AML-193 (cell line): ENCODE data around the gene FTO.

Experiments
- DNase-seq, 2 experiments: peaks; one replicate each; lab custom pipeline; 2025; lab: John Stamatoyannopoulos, UW

Gene FTO

DNA sequence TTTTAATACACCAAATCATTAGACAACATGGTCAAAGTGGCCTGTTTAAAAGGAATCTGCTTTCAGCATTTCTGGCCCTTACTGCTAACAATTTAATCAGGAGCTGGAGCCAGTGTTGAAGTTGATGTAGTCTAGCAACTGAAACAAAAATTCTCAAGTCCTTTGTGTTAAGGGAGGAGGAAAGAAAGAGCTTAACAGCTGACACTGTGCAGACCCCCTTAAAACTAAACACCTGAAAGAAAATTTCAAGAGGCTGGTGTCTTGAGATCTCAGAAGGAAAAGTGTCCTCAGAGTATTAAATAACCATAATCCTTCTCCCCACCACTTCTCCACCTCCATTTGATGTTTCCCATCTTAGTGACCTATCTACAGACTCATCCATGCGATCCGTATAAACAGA, 232.1 kb downstream of the FTO start:
- DNase-seq: no peak

- no peak for DNase-seq
These were observed 232.6 kb downstream of the FTO start for GRCh38 chr16:53936529-53936928.

DNA sequence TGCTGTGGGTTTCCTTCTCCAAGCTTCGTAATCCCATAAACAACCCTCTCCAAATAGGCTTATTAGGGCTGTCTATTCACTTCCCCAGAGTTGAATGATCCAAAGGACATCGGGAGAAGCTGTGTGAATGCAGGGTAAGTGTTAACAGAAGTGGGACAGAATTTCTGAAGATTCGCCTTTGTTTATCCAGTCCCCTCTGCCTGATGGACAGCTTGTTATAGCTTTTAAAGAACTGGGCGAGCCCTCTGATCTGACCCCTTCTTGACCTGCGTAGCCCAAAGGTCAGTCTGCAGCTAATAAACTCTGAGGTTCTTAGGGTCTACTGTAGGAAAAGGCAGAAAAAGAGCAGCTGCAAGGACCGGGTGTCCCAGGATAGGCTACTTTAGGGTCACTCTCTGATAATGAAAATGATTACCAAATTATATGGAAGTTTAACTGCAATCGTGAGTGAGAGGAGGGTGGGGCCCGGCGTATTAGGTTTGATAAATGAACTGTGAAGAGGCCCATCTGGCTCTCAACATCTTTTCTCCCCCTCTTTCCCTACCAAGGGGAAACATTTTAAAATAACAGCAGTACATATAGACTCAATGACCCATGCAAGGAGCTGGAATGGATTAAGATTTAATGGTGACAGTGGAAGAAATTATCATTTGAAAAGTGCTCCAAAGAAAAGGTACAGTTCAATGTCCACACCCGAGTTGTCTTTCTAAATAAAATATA, 233.4 kb downstream of the FTO start:
- DNase-seq: no peak

DNA sequence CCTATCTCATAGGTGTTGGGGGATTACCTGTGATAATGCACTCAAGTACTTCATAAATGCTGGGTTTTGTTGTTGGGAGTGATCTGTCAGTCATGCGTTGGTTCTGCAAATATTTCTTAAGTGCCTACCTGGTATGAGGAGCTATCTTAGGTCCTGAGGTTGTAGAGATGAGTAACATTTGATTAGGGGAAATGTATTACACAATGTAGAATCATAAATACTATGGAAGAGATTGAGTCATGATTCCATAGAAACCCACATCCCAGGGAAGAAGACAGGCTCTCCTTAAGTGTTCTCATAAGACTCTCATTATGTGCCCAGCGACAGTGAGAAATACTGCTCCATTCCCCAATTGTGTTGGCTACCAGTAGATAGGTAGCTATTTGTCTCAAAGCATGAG, 240.1 kb downstream of the FTO start:
- DNase-seq: no peak

DNA sequence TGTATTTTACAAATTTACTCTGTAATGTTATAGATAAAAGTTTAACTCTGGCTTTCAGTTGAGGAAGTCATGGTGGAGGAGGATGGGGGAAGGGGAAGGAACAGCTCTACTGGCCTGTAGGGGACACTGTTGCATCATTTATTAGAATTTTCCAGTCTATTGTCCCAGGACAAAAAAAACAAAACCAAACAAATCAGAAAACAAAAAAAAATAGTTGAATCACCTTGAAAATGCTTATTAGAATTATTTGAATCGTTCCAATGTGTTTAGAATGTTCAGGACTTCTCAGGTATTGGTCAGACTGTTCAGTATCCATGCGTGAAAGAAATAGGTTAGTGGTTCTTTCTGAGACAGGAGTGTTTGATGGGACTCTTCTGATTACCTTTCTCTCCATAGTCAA, 242.0 kb downstream of the FTO start:
- peak; percentile 40 to 68 for DNase-seq

- peak; percentile 34 to 38 for DNase-seq
These were observed 242.9 kb downstream of the FTO start for GRCh38 chr16:53946746-53947386.

DNA sequence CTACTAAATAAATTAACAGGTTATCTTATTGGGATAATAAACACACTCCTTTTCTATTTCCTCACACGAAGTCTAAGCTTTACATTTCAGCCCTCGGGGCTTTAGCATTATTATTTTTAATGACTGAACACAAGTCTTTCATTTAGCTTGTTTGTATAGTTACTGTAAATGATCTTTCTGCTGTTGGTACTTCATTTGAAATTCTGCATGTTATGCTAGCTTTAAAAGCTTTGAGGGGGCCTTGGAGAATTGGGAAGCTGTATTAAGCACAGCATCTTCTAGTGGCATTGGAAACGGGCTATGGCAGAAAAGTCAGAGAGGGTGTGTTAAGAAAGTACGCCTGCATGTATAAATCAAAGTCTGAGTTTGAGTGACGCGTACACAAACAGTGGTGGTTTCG, 243.7 kb downstream of the FTO start:
- no peak for DNase-seq

DNA sequence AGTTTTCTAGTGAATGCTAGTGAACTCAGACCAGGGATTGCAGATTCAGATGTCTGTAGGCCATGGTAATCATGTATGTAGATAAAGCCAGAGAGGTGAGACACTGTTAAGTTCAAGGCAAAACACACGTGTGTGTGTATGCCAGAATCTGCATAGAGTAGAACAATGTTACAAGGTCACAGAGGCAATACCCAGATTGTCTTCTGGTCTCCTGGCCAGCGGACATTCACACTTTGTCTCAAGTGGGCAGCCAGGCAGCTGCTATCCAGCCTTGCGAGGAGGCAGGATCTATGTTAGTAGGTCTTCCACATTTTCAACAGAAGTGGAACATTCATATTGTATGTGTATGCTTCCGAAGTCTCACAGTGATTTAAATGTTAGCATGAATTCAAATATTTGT, 244.4 kb downstream of the FTO start:
- no peak for DNase-seq

- no peak for DNase-seq
These were observed 244.9 kb downstream of the FTO start for GRCh38 chr16:53948734-53949430.

DNA sequence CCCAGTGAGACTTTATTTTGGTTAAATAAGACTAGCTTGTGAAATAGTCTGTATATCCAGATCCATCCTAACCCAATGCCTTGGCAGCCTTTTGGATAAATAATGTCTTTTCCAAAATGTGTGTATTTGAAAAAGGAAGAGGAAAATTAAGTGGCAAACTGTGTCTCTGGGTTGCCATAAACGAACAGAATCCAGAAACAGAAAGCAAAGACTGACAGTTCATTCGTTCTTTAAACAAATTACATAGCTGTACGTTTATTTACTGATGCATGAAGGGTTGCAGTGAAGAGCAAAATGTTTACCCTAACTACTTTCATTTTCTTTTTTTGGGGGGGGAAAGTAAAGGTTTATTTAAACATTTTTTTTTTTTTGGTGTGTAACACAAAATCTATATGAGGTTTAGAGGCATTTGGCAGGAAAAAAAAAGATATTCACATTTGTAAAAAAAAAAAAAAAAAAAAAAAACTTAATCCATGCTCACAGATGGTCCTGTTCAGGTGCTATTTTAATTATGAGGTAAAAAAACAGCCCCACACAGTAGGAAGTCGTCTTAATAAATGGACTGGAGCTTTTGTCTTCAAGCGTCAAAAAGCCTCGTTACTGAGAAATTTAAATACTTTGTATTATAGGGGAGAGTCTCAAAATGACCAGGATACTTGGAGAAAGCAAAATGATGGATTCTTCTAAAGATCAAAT, 245.9 kb downstream of the FTO start:
- DNase-seq: no peak

DNA sequence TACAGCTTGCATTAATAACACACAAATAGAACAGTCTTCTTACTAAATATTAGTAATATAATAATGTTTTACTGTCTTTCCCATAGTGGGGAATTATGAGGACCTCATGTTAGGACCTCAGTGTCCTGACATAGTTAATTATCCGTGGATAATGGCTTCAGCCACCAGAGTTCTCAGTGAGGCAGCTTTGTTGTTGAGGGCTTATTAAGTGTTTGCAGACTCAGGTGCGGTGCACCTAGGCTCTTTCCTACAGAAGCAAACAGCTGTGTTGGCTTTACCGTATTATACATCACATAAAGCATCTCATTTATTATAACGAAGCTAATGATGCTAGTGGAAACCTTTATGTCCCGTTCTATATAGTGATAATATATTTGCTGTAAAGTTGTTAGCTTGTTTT, 246.7 kb downstream of the FTO start:
- no peak for DNase-seq

DNA sequence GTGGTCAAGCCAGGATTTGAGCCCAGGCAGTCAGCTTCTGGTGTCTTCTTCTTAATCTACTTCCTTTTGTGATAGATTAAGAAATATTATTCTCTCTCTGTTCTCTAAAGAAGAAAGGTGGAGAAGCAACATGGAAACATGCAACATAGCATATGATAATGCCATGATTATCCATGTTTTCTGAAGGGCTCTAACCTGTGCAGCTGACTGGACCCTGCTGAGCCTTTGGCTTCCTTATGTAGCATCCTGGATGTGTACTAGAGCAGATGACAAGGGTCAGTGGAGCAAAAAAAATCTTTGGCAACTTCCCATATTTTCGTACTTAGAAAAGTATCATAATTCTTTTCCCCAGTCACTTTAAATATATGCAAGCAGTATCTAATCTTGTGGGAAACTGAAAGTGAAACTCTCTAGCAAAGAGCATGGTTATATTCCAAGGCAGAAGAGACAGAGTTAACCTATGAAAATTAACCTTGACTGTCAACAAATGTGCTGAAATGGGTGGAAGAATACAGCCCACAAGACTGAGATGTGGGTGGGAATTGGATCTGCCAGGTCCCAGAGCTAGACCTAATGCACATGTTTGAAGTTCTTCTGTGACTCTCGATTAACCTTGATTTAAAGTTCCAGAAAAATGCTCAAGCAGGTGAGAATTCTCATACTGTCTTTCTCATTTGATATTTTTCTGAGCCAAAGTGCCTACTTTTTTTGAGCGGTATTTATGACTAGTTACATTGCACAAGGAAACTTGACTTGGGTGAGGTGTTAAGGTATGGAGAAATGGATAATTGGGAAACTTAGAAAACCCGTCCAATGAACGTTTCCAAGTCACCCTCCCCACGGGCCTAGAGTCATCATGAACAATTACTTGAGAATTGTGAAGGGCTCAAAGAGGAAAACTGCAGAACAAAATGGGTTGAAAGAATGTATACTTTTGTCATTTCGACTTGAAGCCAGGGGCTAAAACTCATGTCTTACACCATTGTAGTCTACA, 248.6 kb downstream of the FTO start:
- DNase-seq: peak; percentile 18 to 34

DNA sequence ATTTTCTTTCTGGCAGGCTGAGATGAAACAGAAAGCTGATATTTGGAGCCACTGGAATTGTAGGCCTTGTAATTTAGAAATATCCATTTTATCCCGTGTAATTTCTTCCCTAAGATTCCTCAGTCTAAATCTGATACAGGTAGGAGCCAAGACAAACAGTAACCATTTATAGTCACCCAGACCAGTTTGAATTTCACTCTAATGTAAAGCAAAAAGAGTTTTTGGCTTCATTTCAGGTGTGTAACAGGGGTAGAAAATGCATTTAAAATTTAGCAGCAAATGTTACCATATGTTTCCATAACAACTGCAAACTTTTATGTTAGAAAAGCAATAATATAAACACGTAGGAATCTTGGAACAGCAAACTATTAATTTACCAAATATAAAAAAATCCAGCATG, 249.4 kb downstream of the FTO start:
- no peak for DNase-seq

DNA sequence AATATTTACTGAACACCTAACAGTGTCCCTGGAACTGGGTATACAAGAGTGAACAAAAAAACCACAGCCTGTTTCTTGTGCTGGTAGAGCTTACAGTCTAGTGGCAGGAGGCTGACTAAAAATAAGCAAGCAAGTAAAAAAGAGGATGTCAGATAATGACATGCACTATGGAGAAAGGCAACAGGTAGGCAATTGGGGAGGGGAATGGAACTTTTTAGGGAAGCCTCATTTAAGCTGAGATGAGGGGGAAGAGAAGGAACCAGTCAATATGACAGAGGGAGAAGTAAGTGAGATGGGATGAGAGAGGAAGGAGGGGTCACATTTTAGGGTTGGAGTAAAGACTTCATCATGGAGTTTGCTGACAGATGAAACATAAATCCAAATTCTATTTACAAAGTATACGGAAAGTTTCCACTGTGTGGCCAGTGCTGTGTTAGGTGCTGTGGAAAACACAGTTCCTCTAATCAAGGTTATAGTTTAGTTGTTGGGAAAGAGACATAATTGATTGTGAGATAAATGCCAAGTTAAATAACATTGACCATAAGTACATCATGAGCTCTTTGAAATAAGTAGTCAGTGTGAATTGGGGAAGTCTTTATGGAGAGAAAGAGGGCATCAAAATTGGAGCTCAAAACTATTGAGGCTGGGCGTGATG, 251.4 kb downstream of the FTO start:
- no peak for DNase-seq

DNA sequence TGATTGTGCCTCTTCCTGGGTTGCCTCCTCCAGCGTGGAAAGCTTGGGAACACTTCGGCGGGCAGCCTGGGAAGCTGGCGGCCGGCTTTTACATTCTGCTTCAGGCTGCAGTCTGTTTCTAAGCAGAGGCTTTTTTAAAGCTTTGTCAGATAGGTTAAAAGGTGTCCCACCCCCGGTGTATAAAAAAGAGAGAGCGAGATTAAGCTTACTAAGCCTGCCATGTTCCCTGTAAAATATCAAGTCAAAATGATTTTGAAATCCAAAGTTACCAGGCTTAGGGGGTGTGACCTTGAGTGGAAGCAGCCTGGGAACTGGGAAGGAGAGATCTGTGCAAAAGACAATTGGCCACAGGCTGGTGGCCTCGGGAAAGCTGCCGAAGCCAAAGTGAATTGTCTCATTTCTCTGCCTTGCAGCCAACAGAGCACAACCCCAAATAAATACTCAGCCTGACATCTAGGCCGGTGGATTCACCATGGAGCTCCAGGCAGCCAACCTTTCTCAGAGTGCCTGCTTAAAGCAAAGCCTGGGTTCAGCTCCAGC, 254.5 kb downstream of the FTO start:
- no peak for DNase-seq

GRCh38 chr16:53960050-53960812, 256.3 kb downstream of the FTO start:
- DNase-seq: no peak

DNA sequence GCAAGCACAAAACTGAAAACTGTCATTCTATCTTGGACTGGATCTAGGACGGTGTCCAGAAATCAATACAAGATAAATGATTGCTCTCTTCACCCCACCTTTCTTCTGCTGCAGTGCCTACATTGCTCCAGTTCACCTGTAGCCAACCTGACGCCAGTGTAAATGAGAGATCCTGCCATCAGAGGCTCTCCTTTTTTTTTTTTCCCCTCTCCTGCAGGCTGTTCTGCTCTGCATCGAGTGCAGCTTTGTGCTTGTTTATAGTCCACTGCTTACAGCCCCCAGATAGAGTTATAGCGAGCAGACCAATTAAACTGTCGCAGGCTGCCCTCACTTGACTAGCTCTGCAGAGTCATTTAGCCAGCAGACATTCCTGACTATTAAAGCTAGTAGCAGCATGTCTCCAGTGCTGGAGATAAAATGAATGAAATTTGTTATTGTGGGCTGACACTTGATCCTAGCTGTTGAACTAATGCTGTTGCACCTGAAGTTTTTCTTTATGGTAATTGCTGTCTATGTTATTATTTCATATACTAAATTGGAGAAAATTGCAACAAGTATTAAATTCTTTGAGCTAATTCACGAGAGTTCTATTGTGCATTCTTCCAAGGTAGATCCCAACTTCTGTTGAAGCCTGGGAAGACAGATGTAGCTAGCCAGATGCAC, 257.1 kb downstream of the FTO start:
- no peak for DNase-seq

DNA sequence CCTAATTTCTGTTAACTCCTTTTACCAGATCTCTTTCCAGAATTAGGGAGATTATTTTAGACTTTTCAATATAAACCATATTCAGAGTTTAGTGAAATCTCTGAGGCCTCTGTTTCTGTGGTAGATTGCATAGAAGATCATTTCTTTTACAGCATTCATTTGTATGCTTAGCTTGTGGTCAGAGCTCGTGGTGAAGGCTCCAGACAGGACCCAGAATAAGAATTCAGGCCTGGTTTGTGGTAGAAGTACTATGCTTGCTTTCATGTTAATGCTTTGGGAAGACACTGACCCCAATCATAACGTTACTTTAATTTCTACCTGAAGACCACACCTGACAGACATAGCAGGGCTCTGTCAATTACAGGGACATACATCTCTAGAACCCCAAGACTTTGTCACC, 258.1 kb downstream of the FTO start:
- no peak for DNase-seq

GRCh38 chr16:53964145-53964790, 260.3 kb downstream of the FTO start:
- no peak for DNase-seq
